GM18511 (cell line): ENCODE results near the gene COL6A2.
"Not testable (repeated sequence)": the region's sequence is repeated elsewhere in the genome, so short reads cannot be mapped to it uniquely, and the experiment has no call there.

Source experiments
- ATAC-seq: cut with Tn5 transposase; IDR thresholded peaks from one replicate; pipeline ENCODE4 v1.9.1; 2021; ENCODE audit warnings: mild to moderate bottlenecking, moderate library complexity; ENCODE audit not compliant: unreplicated experiment

The COL6A2 gene

GRCh38 chr21:46137908-46138307 lies 40.0 kb downstream of the COL6A2 start:
- ATAC-seq: no peak

GRCh38 chr21:46138383-46138970 lies 40.6 kb downstream of the COL6A2 start:
- ATAC-seq: no peak

GRCh38 chr21:46139686-46140085 lies 41.8 kb downstream of the COL6A2 start:
- ATAC-seq: no peak

GRCh38 chr21:46140352-46141003 lies 42.6 kb downstream of the COL6A2 start:
- not testable (repeated sequence) for ATAC-seq

GRCh38 chr21:46141767-46142581 lies 44.1 kb downstream of the COL6A2 start:
- ATAC-seq: no peak

GRCh38 chr21:46142582-46143473 lies 44.9 kb downstream of the COL6A2 start:
- ATAC-seq: no peak

- ATAC-seq: no peak
Measured at GRCh38 chr21:46144464-46145070, 46.7 kb downstream of the COL6A2 start.

GRCh38 chr21:46145159-46145839 lies 47.4 kb downstream of the COL6A2 start:
- ATAC-seq: no peak

GRCh38 chr21:46145840-46146691 lies 48.2 kb downstream of the COL6A2 start:
- ATAC-seq: no peak

- no peak for ATAC-seq
Measured at GRCh38 chr21:46146856-46147255, 48.9 kb downstream of the COL6A2 start.

- ATAC-seq: not testable (repeated sequence)
Measured at GRCh38 chr21:46147429-46147828, 49.5 kb downstream of the COL6A2 start.

- no peak for ATAC-seq
Measured at GRCh38 chr21:46148106-46148505, 50.2 kb downstream of the COL6A2 start.

- ATAC-seq: no peak
Measured at GRCh38 chr21:46149205-46149901, 51.4 kb downstream of the COL6A2 start.

GRCh38 chr21:46150073-46150472 lies 52.2 kb downstream of the COL6A2 start:
- no peak for ATAC-seq

- ATAC-seq: no peak
Measured at GRCh38 chr21:46150491-46151121, 52.7 kb downstream of the COL6A2 start.

GRCh38 chr21:46151261-46151988 lies 53.5 kb downstream of the COL6A2 start:
- no peak for ATAC-seq
